ENCODE results near the gene C14orf180.

The C14orf180 gene

DNA sequence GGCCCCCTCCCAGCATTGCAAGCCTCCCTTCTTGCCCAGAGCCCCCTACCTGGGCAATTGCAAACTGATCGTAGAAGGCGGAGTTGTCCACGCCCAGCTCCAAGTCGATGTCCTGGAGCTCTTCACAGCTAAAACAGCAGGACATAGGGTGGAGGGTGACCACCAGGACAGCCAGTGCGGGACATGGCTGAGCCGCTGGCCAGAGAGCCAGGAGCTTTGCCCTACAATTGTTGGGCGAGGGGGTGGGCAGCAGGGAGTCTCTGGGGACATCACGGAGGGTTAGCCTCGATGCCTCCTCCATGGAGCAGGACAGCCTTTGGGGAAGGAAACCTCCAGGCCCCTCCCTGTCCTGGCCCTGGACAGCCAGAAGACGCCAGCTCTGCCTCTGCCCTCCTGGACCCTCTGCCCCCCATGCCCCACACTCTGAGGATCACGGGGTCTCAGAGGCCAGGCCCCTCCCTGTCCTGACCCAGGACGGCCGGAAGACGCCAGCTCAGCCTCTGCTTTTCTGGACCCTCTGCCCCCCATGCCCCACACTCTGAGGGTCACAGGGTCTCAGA is 15.6 kb downstream of the C14orf180 start (continued):
- TF ChIP-seq, protein P1, sequence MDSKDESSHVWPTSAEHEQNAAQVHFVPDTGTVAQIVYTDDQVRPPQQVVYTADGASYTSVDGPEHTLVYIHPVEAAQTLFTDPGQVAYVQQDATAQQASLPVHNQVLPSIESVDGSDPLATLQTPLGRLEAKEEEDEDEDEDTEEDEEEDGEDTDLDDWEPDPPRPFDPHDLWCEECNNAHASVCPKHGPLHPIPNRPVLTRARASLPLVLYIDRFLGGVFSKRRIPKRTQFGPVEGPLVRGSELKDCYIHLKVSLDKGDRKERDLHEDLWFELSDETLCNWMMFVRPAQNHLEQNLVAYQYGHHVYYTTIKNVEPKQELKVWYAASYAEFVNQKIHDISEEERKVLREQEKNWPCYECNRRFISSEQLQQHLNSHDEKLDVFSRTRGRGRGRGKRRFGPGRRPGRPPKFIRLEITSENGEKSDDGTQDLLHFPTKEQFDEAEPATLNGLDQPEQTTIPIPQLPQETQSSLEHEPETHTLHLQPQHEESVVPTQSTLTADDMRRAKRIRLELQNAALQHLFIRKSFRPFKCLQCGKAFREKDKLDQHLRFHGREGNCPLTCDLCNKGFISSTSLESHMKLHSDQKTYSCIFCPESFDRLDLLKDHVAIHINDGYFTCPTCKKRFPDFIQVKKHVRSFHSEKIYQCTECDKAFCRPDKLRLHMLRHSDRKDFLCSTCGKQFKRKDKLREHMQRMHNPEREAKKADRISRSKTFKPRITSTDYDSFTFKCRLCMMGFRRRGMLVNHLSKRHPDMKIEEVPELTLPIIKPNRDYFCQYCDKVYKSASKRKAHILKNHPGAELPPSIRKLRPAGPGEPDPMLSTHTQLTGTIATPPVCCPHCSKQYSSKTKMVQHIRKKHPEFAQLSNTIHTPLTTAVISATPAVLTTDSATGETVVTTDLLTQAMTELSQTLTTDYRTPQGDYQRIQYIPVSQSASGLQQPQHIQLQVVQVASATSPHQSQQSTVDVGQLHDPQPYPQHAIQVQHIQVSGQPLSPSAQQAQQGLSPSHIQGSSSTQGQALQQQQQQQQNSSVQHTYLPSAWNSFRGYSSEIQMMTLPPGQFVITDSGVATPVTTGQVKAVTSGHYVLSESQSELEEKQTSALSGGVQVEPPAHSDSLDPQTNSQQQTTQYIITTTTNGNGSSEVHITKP (tag by site-specific recombination; IDR thresholded peaks at IDR 0.05), result no peak
- TF ChIP-seq ZNF335 (tag by site-specific recombination; conservative IDR thresholded peaks at IDR 0.05) (no peak), ZNF626 (tag by site-specific recombination; IDR thresholded peaks at IDR 0.05) (no peak)

DNA sequence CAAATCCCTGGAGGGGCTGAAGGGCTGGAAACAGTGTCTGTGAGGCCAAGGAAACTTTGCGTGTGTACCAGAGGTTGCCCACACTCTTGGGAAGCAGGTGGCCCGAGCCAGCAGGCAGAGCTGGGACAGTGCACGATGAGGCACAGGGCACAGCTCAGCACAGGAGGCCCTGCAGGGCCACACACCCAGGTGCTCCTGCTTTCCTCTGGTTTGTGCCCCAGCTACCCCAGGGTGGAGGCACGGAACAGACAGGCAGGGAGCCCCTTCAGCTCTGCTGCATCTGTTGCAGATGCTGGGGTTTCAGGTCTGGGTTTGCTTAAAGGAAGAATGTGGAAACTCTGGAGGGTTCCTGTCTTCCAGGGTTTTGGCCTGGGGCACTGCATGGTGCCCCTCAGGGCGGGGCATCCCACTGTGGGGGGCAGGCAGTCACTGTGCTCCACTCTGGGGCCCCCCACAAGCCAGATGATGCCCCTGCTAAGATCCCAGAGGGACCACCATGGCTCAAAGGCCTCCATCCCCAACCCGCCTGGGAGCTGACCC is 16.4 kb downstream of the C14orf180 start:
- TF ChIP-seq HOXD13 (CRISPR knock-in tag; IDR thresholded peaks at IDR 0.05; ENCODE audit: borderline replicate concordance), result no peak
- peak; percentile 65 for TF ChIP-seq ZIC2 (tag by site-specific recombination; IDR thresholded peaks at IDR 0.05)
- TF ChIP-seq KLF1 (tag by site-specific recombination; IDR thresholded peaks at IDR 0.05), result no peak
- no peak for TF ChIP-seq ZNF221 (tag by site-specific recombination; IDR thresholded peaks at IDR 0.05; ENCODE audit: borderline replicate concordance)
- TF ChIP-seq ZNF354C (tag by site-specific recombination; IDR thresholded peaks at IDR 0.05; ENCODE audit: borderline replicate concordance, low read depth), result no peak
- no peak for TF ChIP-seq ZNF791 (tag by site-specific recombination; IDR thresholded peaks at IDR 0.05)
- TF ChIP-seq KLF16 (tag by site-specific recombination; IDR thresholded peaks at IDR 0.05), result no peak
- no peak for TF ChIP-seq ZNF202 (tag by site-specific recombination; IDR thresholded peaks at IDR 0.05; ENCODE audit: borderline replicate concordance)
- no peak for TF ChIP-seq ZNF274 (IDR thresholded peaks at IDR 0.05; ENCODE audit: low read length)
- no peak for TF ChIP-seq ZNF274 (tag by site-specific recombination; IDR thresholded peaks at IDR 0.05; ENCODE audit: borderline replicate concordance)
- H3K4me1 ChIP-seq (ENCODE audit: control insufficient read depth, insufficient read depth, low read length), result no peaks in the 10 kb centered on the region
- H3K36me3 ChIP-seq (ENCODE audit: control insufficient read depth in 2 of 2, insufficient read depth in 1 of 2, low read length in 2 of 2), result no peaks in the 10 kb centered on the region
- no peak overlapping the region for H3K4me3 ChIP-seq (ENCODE audit: low read depth, low read length)
- ChIA-PET POLR2A (no interaction called here), CTCF (interaction anchor here (1.4 kb wide), 1 partner anchor 25 kb away, joined by 3 read pairs; no protein-coding TSS in a partner anchor)
- H3K9me3 ChIP-seq (ENCODE audit: control insufficient read depth, insufficient read depth, low read depth, low read length), result no peaks in the 10 kb centered on the region
- H3K27ac ChIP-seq (ENCODE audit: extremely low read depth, low read depth, low read length), result no peak overlapping the region

DNA sequence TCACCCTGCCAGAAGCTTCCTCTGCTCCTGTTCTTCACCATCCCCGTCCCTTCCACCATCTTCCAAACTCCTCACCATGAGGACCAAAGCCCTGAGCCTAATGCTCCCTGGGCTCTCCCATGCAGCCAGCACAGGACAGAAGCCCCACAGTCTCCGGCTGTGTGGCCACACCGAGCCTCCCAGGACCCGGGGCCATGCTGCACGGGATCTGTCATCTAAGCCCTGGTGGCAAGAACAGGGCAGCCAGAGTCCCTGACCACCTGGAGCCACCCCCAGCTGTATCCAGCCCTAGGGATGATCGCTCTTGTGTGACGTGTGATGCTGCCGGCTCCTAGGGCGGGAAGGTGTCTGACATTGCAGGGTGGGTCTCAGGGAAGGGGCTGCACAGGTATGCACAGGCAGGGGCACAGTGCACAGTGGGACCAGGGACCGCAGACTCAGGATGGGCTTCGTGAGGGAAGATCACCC is 16.9 kb downstream of the C14orf180 start:
- H3K4me1 ChIP-seq (ENCODE audit: control insufficient read depth, insufficient read depth, low read length), result no peaks in the 10 kb centered on the region
- no peaks in the 10 kb centered on the region for H3K36me3 ChIP-seq (ENCODE audit: control insufficient read depth in 2 of 2, insufficient read depth in 1 of 2, low read length in 2 of 2)
- TF ChIP-seq ZFP69B (tag by site-specific recombination; IDR thresholded peaks at IDR 0.05) (no peak), ZNF335 (tag by site-specific recombination; conservative IDR thresholded peaks at IDR 0.05) (no peak), KLF10 (tag by site-specific recombination; IDR thresholded peaks at IDR 0.05) (no peak), ZNF146 (tag by site-specific recombination; IDR thresholded peaks at IDR 0.05) (no peak), ZXDB (tag by site-specific recombination; IDR thresholded peaks at IDR 0.05) (no peak), ZNF423 (tag by site-specific recombination; IDR thresholded peaks at IDR 0.05) (no peak), ZNF677 (tag by site-specific recombination; IDR thresholded peaks at IDR 0.05) (no peak), ZNF624 (tag by site-specific recombination; IDR thresholded peaks at IDR 0.05) (no peak), PRDM1 (tag by site-specific recombination; IDR thresholded peaks at IDR 0.05) (no peak), ZNF302 (tag by site-specific recombination; IDR thresholded peaks at IDR 0.05; ENCODE audit: low read depth) (no peak), ZBTB21 (tag by site-specific recombination; IDR thresholded peaks at IDR 0.05) (no peak)
- TF ChIP-seq, protein P2, sequence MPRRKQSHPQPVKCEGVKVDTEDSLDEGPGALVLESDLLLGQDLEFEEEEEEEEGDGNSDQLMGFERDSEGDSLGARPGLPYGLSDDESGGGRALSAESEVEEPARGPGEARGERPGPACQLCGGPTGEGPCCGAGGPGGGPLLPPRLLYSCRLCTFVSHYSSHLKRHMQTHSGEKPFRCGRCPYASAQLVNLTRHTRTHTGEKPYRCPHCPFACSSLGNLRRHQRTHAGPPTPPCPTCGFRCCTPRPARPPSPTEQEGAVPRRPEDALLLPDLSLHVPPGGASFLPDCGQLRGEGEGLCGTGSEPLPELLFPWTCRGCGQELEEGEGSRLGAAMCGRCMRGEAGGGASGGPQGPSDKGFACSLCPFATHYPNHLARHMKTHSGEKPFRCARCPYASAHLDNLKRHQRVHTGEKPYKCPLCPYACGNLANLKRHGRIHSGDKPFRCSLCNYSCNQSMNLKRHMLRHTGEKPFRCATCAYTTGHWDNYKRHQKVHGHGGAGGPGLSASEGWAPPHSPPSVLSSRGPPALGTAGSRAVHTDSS (tag by site-specific recombination; IDR thresholded peaks at IDR 0.05), result no peak
- TF ChIP-seq, protein P3, sequence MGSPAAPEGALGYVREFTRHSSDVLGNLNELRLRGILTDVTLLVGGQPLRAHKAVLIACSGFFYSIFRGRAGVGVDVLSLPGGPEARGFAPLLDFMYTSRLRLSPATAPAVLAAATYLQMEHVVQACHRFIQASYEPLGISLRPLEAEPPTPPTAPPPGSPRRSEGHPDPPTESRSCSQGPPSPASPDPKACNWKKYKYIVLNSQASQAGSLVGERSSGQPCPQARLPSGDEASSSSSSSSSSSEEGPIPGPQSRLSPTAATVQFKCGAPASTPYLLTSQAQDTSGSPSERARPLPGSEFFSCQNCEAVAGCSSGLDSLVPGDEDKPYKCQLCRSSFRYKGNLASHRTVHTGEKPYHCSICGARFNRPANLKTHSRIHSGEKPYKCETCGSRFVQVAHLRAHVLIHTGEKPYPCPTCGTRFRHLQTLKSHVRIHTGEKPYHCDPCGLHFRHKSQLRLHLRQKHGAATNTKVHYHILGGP (tag by site-specific recombination; IDR thresholded peaks at IDR 0.05), result no peak
- TF ChIP-seq, protein P4, sequence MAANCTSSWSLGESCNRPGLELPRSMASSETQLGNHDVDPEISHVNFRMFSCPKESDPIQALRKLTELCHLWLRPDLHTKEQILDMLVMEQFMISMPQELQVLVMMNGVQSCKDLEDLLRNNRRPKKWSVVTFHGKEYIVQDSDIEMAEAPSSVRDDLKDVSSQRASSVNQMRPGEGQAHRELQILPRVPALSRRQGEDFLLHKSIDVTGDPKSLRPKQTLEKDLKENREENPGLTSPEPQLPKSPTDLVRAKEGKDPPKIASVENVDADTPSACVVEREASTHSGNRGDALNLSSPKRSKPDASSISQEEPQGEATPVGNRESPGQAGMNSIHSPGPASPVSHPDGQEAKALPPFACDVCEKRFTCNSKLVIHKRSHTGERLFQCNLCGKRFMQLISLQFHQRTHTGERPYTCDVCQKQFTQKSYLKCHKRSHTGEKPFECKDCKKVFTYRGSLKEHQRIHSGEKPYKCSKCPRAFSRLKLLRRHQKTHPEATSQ (tag by site-specific recombination; IDR thresholded peaks at IDR 0.05), result no peak
- no peaks in the 10 kb centered on the region for H3K9me3 ChIP-seq (ENCODE audit: control insufficient read depth, insufficient read depth, low read depth, low read length)
- no peak overlapping the region for H3K4me3 ChIP-seq (ENCODE audit: low read depth, low read length)
- H3K27ac ChIP-seq (ENCODE audit: extremely low read depth, low read depth, low read length), result no peak overlapping the region
- POLR2A ChIA-PET, result no interaction called here
- CTCF ChIA-PET, result interaction anchor here (1.4 kb wide), 1 partner anchor 24 kb away, joined by 3 read pairs; no protein-coding TSS in a partner anchor
